HFFc6 (cell line): Measurements from ENCODE around the gene ZNF35. TPM values are rescaled to one million over a fixed set of nuclear protein-coding genes. Genes with fewer than 3 reads are reported as not detected.
A peak's percentile ranks its signal among the peaks of the same experiment; 100 is the strongest.

ENCODE experiments used
- DNase-seq: peaks from one replicate; pipeline ENCODE4 v3.0.0-alpha.2; 2018
- H3K27ac Mint-ChIP-seq: 2 replicates; pipeline ENCODE4 v1.8.0; 2020; ENCODE audit warnings: mild to moderate bottlenecking, mixed read lengths
- H3K27me3 Mint-ChIP-seq: 2 replicates; pipeline ENCODE4 v1.8.0; 2021; ENCODE audit warnings: mild to moderate bottlenecking, moderate library complexity, mixed read lengths; ENCODE audit not compliant: insufficient read depth
- H3K36me3 Mint-ChIP-seq: 2 replicates; pipeline ENCODE4 v1.8.0; 2021; ENCODE audit warnings: low read depth, mixed read lengths
- H3K4me1 Mint-ChIP-seq: 2 replicates; pipeline ENCODE4 v1.8.0; 2020; ENCODE audit warnings: low read depth, mixed read lengths
- H3K4me3 Mint-ChIP-seq: 2 replicates; pipeline ENCODE4 v1.8.0; 2020; ENCODE audit warnings: mild to moderate bottlenecking, moderate library complexity, mixed read lengths
- H3K9me3 Mint-ChIP-seq: 2 replicates; pipeline ENCODE4 v1.8.0; 2020; ENCODE audit warnings: mild to moderate bottlenecking, mixed read lengths
- CTCF ChIP-seq: fragments of 200-600 bp; sonication (generic); IDR thresholded peaks from 2 replicates; pipeline ENCODE4 v1.5.0; 2021; ENCODE audit warnings: antibody characterized with exemption, mild to moderate bottlenecking
- long read RNA-seq: library from polyadenylated mRNA; unstranded; transcript quantifications from one replicate; pipeline ENCODE4 v2.0.0, GENCODE V29; 2019
- total RNA-seq, 6 experiments: library from RNA; stranded (reverse); fragmentation: NEBNext Ultra II Directional; extraction: Animal tissue kit (Norgen Biotek cat#: 25700); gene quantifications; 2 replicates in 1 of 6; 3 replicates in 5 of 6; pipeline ENCODE4 v1.2.3, GENCODE V29; 2021

The ZNF35 gene
- total RNA-seq = 10 to 100 TPM in 3 of 6 experiments, 1 to 10 TPM in 3; 8.6 to 10.7 (median 10.0) TPM
- long read RNA-seq, partial matches to known transcripts = 1 of 8 reads
- long read RNA-seq, other reads (novel, unspliced or antisense) = 1 of 8 reads

DNA sequence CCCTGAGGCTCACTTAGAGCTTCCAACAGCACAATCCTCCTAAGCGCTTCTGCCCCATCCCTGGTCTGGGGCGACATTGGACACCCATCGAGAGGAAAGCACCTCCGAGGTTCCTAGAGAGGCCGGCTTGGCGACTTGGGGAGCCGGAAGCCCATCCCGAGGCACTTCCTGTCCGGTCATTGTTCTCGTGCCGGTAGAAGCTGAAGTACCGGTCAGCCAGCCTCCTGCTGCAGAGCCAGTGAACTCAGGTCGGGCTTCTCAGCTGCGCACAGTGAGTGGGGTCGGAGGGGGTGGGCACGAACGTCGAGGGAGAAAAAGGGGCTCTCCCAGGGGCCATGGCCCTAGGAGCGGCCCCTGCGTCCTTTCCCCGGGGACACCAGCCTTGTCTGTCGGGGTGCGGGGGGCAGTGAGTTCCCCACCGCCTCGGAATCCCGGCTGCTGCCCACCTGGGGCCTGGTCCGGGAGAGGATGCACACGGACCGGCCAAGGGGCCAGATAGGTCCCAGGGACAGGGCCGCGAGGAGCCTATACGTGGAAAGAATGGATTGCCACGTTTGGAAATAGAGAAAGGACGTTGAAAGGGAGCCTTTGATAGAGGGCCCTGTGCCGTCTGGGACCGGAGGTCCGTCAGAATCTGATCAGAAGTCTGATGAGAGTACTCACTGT is at the start of gene ZNF35:
TSS of gene ZNF35 (plus strand) at position 169 of the 666 bp plus-strand sequence. CDS start 2,336 bp downstream, outside the sequence.
- peak within 1 kb of the TSS; percentile 88 for H3K27ac Mint-ChIP-seq
- no peak for TF ChIP-seq CTCF
- peaks cover 60% of the 10 kb centered on the region for H3K36me3 Mint-ChIP-seq
- peaks cover 3% of the 10 kb centered on the region for H3K9me3 Mint-ChIP-seq
- peak within 1 kb of the TSS; percentile 98 for H3K4me3 Mint-ChIP-seq
- H3K27me3 Mint-ChIP-seq = no peaks in the 10 kb centered on the region
- peak; percentile 86 for DNase-seq
- H3K4me1 Mint-ChIP-seq = peaks cover 22% of the 10 kb centered on the region

- no peak for TF ChIP-seq CTCF
- no peak overlapping the region for H3K4me3 Mint-ChIP-seq
- H3K4me1 Mint-ChIP-seq = no peaks in the 10 kb centered on the region
- H3K27ac Mint-ChIP-seq = no peak overlapping the region
- no peak for DNase-seq
- no peaks in the 10 kb centered on the region for H3K36me3 Mint-ChIP-seq
- H3K27me3 Mint-ChIP-seq = peaks cover 3% of the 10 kb centered on the region; the same call in 1 of the 2 replicates
- no peaks in the 10 kb centered on the region for H3K9me3 Mint-ChIP-seq
Observed at GRCh38 chr3:44601749-44602148, 46.8 kb upstream of the ZNF35 start.

DNA sequence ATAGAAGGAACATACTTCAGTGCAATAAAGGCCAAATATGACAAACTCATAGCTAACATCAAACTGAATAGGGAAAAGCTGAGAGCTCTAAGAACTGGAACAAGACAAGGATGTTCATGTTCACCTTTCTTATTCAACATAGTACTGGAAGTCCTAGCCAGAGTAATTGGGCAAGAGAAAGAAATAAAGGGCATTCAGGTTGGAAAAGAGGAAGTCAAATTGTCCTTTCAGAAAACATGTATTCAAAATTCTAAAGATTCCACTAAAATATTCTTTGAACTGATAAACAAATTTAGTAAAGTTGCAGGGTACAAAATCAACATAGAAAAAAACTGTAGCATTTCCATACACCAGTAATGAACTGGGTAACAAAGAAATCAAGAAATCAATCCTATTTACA is 35.9 kb upstream of the ZNF35 start:
- H3K4me3 Mint-ChIP-seq = no peak overlapping the region
- H3K27me3 Mint-ChIP-seq = peaks cover 4% of the 10 kb centered on the region; the same call in 1 of the 2 replicates
- no peaks in the 10 kb centered on the region for H3K4me1 Mint-ChIP-seq
- no peak for DNase-seq
- H3K9me3 Mint-ChIP-seq = no peaks in the 10 kb centered on the region
- no peaks in the 10 kb centered on the region for H3K36me3 Mint-ChIP-seq
- no peak overlapping the region for H3K27ac Mint-ChIP-seq
- TF ChIP-seq CTCF = no peak

DNA sequence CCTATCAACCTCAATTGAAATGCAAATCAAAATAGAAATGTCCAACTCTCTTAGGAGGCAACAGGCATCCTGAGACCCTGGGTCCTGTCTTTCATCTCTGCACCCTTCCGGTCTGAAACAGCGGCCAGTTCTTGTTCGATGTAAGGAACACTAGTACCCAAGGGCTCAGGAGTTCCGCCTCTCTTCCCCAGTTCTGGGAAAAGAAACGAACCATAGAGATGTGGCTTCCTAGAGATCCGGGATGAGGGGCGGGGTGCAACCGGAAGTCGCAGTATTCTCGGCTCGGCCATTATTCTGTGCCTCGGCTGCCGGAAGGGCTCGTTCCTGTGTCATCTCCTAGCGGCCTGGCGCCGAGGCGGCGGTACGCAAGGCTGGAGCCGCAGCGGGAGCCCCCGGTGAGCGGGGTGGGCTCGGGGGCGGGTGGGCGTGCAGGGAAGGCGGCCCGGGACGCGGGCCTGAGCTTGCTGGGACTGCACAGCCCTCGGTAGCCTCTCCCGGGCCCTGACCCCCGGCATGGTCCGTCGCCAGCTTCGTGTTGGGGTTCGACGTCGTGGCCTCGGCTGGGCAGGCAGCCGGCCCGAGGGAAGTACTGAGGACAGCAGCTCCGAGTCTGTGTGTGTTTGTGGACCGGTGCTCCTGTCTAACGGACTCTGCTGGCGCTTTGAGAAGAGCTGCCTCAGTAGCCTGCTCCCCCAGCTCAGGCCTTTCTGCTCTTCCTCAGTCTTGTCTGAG is 23.6 kb upstream of the ZNF35 start, which contains the start of gene ZNF197:
TSS of gene ZNF197 (plus strand) at position 288 of the 732 bp plus-strand sequence. CDS start 4,119 bp downstream, outside the sequence.
- Mint-ChIP-seq H3K27me3 (no peaks in the 10 kb centered on the region; the same call in 1 of the 2 replicates), H3K4me3 (peak within 1 kb of the TSS; percentile 96), H3K9me3 (no peaks in the 10 kb centered on the region), H3K4me1 (peaks cover 19% of the 10 kb centered on the region), H3K27ac (peak within 1 kb of the TSS; percentile 86), H3K36me3 (peaks cover 6% of the 10 kb centered on the region; the same call in 1 of the 2 replicates)
- peak; percentile 84 for DNase-seq
- TF ChIP-seq CTCF = peak; percentile 25; the same call in 1 of the 2 replicates

GRCh38 chr3:44628716-44629115 is 19.8 kb upstream of the ZNF35 start:
- DNase-seq = no peak
- Mint-ChIP-seq H3K27me3 (no peaks in the 10 kb centered on the region), H3K9me3 (no peaks in the 10 kb centered on the region), H3K4me3 (no peak overlapping the region), H3K4me1 (peaks cover 19% of the 10 kb centered on the region), H3K27ac (no peak overlapping the region), H3K36me3 (peaks cover 13% of the 10 kb centered on the region)
- TF ChIP-seq CTCF = no peak
